NB4 (cell line): Measurements from ENCODE around the gene PYROXD2.

Experiments used
- MYC ChIP-seq: IDR thresholded peaks from 2 replicates; pipeline ENCODE4 v1.6.1; 2011; ENCODE audit warnings: low read depth, low read length
- TF ChIP-seq, protein P1 (sequence below): IDR thresholded peaks from one replicate; pipeline ENCODE4 v1.5.1; 2012; ENCODE audit warnings: low read depth, low read length

DNA sequence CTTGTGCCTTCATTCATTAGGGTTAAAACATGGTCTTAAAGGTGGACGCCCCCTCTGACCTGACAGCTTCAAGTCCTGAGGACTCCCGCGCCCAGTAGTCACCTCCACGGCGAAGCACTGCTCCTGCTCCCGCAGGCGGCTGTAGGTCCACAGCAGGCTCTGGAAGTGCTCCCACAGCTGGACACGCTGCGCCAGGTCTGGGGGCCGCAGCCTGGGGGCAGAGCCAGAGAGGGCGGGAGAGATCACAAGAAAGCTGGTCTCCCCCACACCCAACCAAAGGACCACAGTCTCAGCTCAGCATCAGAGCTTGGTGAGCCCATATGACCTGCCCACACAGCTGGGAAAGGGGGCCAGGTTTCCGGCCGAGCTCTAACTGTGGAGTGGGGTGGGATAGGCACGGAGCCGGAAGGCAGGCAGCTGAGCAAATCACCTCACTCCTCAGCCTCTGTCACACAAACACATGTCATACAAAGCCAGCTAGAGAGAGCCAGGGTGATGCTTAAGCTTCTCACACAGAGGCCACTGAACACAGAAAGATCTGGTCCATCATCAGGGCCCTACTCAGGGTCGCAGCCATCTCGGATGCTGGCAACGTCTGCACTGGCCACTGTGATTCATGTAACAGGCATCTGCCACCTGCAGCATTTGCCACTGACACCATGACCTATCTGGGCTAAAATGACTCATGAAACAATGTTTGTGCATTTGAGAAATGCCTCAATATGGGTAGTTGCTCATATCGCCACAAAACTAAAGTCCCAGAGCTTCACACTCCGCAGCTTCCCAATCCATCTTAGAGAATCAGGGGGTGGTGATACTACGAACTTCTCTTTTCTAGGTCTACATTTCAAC, 19.1 kb upstream of the PYROXD2 start:
- TF ChIP-seq, protein P1, sequence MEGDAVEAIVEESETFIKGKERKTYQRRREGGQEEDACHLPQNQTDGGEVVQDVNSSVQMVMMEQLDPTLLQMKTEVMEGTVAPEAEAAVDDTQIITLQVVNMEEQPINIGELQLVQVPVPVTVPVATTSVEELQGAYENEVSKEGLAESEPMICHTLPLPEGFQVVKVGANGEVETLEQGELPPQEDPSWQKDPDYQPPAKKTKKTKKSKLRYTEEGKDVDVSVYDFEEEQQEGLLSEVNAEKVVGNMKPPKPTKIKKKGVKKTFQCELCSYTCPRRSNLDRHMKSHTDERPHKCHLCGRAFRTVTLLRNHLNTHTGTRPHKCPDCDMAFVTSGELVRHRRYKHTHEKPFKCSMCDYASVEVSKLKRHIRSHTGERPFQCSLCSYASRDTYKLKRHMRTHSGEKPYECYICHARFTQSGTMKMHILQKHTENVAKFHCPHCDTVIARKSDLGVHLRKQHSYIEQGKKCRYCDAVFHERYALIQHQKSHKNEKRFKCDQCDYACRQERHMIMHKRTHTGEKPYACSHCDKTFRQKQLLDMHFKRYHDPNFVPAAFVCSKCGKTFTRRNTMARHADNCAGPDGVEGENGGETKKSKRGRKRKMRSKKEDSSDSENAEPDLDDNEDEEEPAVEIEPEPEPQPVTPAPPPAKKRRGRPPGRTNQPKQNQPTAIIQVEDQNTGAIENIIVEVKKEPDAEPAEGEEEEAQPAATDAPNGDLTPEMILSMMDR, result no peak
- no peak for TF ChIP-seq MYC
